Skin epidermis (tissue), 12 donors: ENCODE measurements around the gene DUSP12.
A peak's percentile ranks its signal among the peaks of the same experiment; 100 is the strongest.

Experiments used
- H3K27ac ChIP-seq, 21 experiments: fragments of 200-600 bp; sonication (generic) in 11 of 21; one replicate each; pipeline ENCODE4 v1.5.0; 2020; ENCODE audit warnings: mild to moderate bottlenecking in 3 of 21, inconsistent platforms in 2 of 21, moderate library complexity in 2 of 21
- H3K4me3 ChIP-seq, 7 experiments: fragments of 200-600 bp; sonication (generic) in 2 of 7; one replicate each; pipeline ENCODE4 v1.5.0; 2020; ENCODE audit warnings: inconsistent platforms in 2 of 7, mild to moderate bottlenecking in 2 of 7, moderate library complexity in 1 of 7

Gene DUSP12

DNA sequence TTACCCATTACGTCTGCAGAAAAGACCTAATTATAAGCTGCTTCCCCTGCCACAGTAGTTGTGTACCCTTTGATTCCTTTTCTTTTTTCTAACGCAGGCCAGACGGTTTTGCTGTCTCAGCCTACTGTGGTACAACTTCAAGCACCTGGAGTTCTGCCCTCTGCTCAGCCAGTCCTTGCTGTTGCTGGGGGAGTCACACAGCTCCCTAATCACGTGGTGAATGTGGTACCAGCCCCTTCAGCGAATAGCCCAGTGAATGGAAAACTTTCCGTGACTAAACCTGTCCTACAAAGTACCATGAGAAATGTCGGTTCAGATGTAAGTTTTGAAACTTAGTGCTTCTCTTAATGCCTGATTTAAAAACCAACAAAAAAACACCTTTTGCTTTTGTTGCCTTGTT, 52.4 kb downstream of the DUSP12 start:
- H3K27ac ChIP-seq: peak overlapping the region in 2 of 21 experiments; percentile 12
- no peak overlapping the region for H3K4me3 ChIP-seq

DNA sequence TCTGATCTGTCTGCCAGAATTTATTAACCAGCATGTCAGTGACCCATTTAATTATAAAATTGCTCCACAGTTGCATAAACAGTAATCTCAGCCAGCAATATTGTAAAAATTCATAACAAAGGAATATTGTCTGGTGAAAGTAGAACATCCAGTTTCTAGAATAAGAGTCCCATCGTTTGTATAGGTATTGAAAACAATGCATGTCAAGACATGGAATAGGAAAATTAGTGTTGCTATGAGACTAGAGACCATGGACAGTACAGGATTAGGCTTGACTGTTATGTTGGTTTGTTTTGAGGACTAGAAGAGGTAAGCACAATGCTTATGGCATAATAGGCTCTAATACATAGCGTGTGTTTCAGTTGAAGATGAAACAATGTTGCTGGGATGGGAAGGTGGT, 53.6 kb downstream of the DUSP12 start:
- Histone ChIP-seq H3K27ac (no peak overlapping the region), H3K4me3 (no peak overlapping the region)

DNA sequence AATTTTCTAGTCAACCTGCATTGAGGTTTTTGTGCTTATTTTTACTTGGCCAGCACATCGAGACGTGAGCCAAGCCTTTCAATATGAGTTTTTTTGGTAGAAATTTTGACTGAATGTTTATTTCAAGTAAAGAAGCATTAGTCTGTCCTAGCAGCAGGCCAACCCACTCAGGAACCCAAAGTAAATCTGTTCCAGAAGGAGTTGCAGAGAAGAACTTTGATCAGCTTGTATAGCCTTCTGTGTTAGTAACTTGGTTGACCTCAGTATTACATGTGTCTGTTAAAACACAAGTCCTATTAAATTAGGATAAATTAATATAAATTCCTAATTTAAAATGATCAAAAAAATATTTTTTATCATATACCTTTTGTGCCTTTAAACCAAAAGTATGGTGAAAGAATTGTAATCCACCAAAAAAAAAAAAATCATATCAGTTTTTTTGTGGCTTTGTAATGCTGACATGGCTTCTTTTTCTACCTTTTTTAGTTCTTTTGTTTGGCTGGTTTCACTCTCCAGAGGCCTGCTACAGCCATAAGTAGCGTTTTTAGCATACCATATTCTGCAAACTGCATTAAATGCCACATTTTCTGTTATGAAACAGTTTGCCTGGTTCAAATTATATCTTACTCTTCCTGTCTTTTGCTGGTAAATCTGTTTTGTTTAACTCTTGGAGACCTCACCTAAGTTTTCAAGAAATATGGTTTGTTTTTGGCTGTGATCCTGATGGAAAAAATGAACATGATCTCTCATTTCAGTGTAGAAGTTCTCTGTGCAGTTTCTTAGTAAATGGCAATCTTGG, 56.0 kb downstream of the DUSP12 start:
- peak overlapping the region in 2 of 21 experiments; percentile 10 to 32 for H3K27ac ChIP-seq
- H3K4me3 ChIP-seq: no peak overlapping the region
